HCT116 (cell line): ENCODE measurements around the gene GCK. TPM values are rescaled to one million over a fixed set of nuclear protein-coding genes. Genes with fewer than 3 reads are reported as not detected.

Experiments
- ATAC-seq: fragments of 200-7000 bp; cut with Tn5 transposase; 2 replicates; pipeline ENCODE4 v1.9.1; 2020; ENCODE audit warnings: mild to moderate bottlenecking, moderate library complexity
- BruUV-seq: library from RNA; stranded (reverse); fragments of 400-500 nt; replicated peaks from 2 replicates; lab custom pipeline; 2021; lab: Mats Ljungman, UMichigan
- CTCF ChIA-PET: fragments of 300-600 bp; sonication (Branson Sonifier 250); formaldehyde crosslinking; loops from one replicate; lab custom pipeline; 2021; ENCODE audit warnings: antibody characterized with exemption; lab: Charles Lee
- POLR2A ChIA-PET: fragments of 300-600, 350-600 bp; sonication (Branson Sonifier 250); formaldehyde crosslinking; loops from one replicate; lab custom pipeline; 2021; ENCODE audit warnings: antibody characterized with exemption; lab: Charles Lee
- RAD21 ChIA-PET, 2 experiments: fragments of 300-600 bp; sonication (Branson Sonifier 250); formaldehyde crosslinking; loops; one replicate each; lab custom pipeline; 2023; ENCODE audit warnings: low total read pairs in 2 of 2; ENCODE audit not compliant: uncharacterized antibody in 2 of 2, unreplicated experiment in 2 of 2, low non-redundant PET in 1 of 2; lab: Charles Lee
- DNase-seq: peaks from one replicate; pipeline ENCODE4 v3.0.0-alpha.2; 2010; ENCODE audit warnings: low read depth, low spot score
- H2AFZ ChIP-seq: fragments of 200-600 bp; shearing (Covaris generic), sonication (generic); 2 replicates; pipeline ENCODE4 v1.6.1; 2017; ENCODE audit warnings: low read depth, mixed run types, mixed read lengths, antibody characterized with exemption, low read length; ENCODE audit not compliant: poor library complexity, severe bottlenecking
- H3K27ac ChIP-seq: 2 replicates; pipeline ENCODE4 v1.5.1; 2012; ENCODE audit warnings: low read depth, low read length
- H3K27me3 ChIP-seq: fragments of 200-600 bp; sonication (generic); 2 replicates; pipeline ENCODE4 v1.6.1; 2016; ENCODE audit warnings: mixed run types, low read length, mixed read lengths; ENCODE audit not compliant: insufficient read depth
- H3K36me3 ChIP-seq, 2 experiments: fragments of 200-500 bp in 1 of 2; fragments of 200-600 bp in 1 of 2; sonication (Bioruptor generic) in 1 of 2; sonication (generic) in 1 of 2; 2 replicates each; pipeline versions ENCODE4 v1.5.1 to v1.6.1; 2014 to 2016; ENCODE audit warnings: low read length in 2 of 2, inconsistent platforms in 1 of 2, mixed read lengths in 1 of 2, mixed run types in 1 of 2; ENCODE audit not compliant: insufficient read depth in 2 of 2, control insufficient read depth in 1 of 2
- H3K4me1 ChIP-seq, 2 experiments: fragments of 200-600 bp in 1 of 2; sonication (generic) in 1 of 2; 2 replicates each; pipeline versions ENCODE4 v1.5.1 to v1.6.1; 2012 to 2017; ENCODE audit warnings: low read length in 2 of 2, inconsistent platforms in 1 of 2, mild to moderate bottlenecking in 1 of 2, mixed read lengths in 1 of 2, mixed run types in 1 of 2, moderate library complexity in 1 of 2; ENCODE audit not compliant: insufficient read depth in 2 of 2, control insufficient read depth in 1 of 2
- H3K4me2 ChIP-seq: fragments of 200-600 bp; sonication (generic); 2 replicates; pipeline ENCODE4 v1.6.1; 2017; ENCODE audit warnings: mixed run types, low read length, mixed read lengths
- H3K4me3 ChIP-seq, 2 experiments: fragments of 200-600 bp in 1 of 2; sonication (generic) in 1 of 2; replicated peaks in 1 of 2; 2 replicates each; pipeline ENCODE4 v1.5.1; 2011 to 2016; ENCODE audit warnings: low read length in 2 of 2, control low read depth in 1 of 2, low read depth in 1 of 2, mild to moderate bottlenecking in 1 of 2, mixed read lengths in 1 of 2, mixed run types in 1 of 2
- H3K79me2 ChIP-seq: fragments of 200-600 bp; sonication (generic); 2 replicates; pipeline ENCODE4 v1.6.1; 2017; ENCODE audit warnings: mild to moderate bottlenecking, mixed run types, low read length, moderate library complexity, mixed read lengths; ENCODE audit not compliant: insufficient read depth
- H3K9ac ChIP-seq: fragments of 200-600 bp; sonication (generic); 2 replicates; pipeline ENCODE4 v1.6.1; 2016; ENCODE audit warnings: low read length, mixed read lengths
- H3K9me2 ChIP-seq: fragments of 200-600 bp; sonication (generic), shearing (Covaris generic); 2 replicates; pipeline ENCODE4 v1.6.1; 2017; ENCODE audit warnings: mixed run types, mild to moderate bottlenecking, moderate library complexity; ENCODE audit not compliant: insufficient read depth
- H3K9me3 ChIP-seq, 2 experiments: fragments of 200-500 bp in 1 of 2; fragments of 200-600 bp in 1 of 2; sonication (Bioruptor generic) in 1 of 2; sonication (generic) in 1 of 2; 2 replicates each; pipeline ENCODE4 v1.6.1; 2014 to 2017; ENCODE audit warnings: low read length in 2 of 2, mixed read lengths in 2 of 2, inconsistent platforms in 1 of 2, low read depth in 1 of 2, mild to moderate bottlenecking in 1 of 2, mixed run types in 1 of 2, moderate library complexity in 1 of 2; ENCODE audit not compliant: control insufficient read depth in 1 of 2, insufficient read depth in 1 of 2
- H4K20me1 ChIP-seq: fragments of 200-600 bp; sonication (generic), shearing (Covaris generic); 2 replicates; pipeline ENCODE4 v1.6.1; 2017; ENCODE audit warnings: mixed run types, mild to moderate bottlenecking, moderate library complexity; ENCODE audit not compliant: insufficient read depth
- CBX3 ChIP-seq: IDR thresholded peaks from 2 replicates; pipeline ENCODE4 v1.6.1; 2012; ENCODE audit warnings: low read depth
- CEBPB ChIP-seq: IDR thresholded peaks from 2 replicates; pipeline ENCODE4 v1.6.1; 2012; ENCODE audit warnings: low read depth
- EGR1 ChIP-seq: IDR thresholded peaks from 2 replicates; pipeline ENCODE4 v1.6.1; 2012; ENCODE audit warnings: low read depth
- EZH2 ChIP-seq: fragments of 200-600 bp; sonication (generic); IDR thresholded peaks from 2 replicates; pipeline ENCODE4 v1.6.1; 2017; ENCODE audit warnings: antibody characterized with exemption, mixed run types
- EZH2phosphoT487 ChIP-seq: fragments of 200-600 bp; IDR thresholded peaks from 2 replicates; pipeline ENCODE4 v1.6.1; 2018; ENCODE audit warnings: antibody characterized with exemption, borderline replicate concordance
- JUND ChIP-seq: IDR thresholded peaks from 2 replicates; pipeline ENCODE4 v1.6.1; 2012
- POLR2A ChIP-seq: IDR thresholded peaks from 2 replicates; pipeline ENCODE4 v1.7.0; 2011; ENCODE audit warnings: borderline replicate concordance; ENCODE audit not compliant: insufficient read depth, insufficient read length; ENCODE audit errors: extremely low read depth
- POLR2AphosphoS5 ChIP-seq: IDR thresholded peaks from 2 replicates; pipeline ENCODE4 v1.6.1; 2011; ENCODE audit warnings: mild to moderate bottlenecking, low read depth, low read length, moderate library complexity
- RAD21 ChIP-seq: IDR thresholded peaks from 2 replicates; pipeline ENCODE4 v1.6.1; 2012; ENCODE audit warnings: low read depth, mild to moderate bottlenecking
- SIN3A ChIP-seq: IDR thresholded peaks from 2 replicates; pipeline ENCODE4 v1.6.1; 2012; ENCODE audit warnings: low read depth
- SP1 ChIP-seq: IDR thresholded peaks from 2 replicates; pipeline ENCODE4 v1.6.1; 2012; ENCODE audit warnings: low read depth
- SRF ChIP-seq: IDR thresholded peaks from 2 replicates; pipeline ENCODE4 v1.6.1; 2012; ENCODE audit warnings: low read depth
- TCF7L2 ChIP-seq: IDR thresholded peaks from 2 replicates; pipeline ENCODE4 v1.7.0; 2011; ENCODE audit warnings: borderline replicate concordance, inconsistent platforms; ENCODE audit not compliant: insufficient read depth, insufficient read length; ENCODE audit errors: extremely low read depth
- YY1 ChIP-seq: IDR thresholded peaks from 2 replicates; pipeline ENCODE4 v1.6.1; 2011; ENCODE audit warnings: low read length, low read depth, moderate library complexity, mild to moderate bottlenecking; ENCODE audit not compliant: insufficient replicate concordance; ENCODE audit errors: extremely low read depth
- ZFX ChIP-seq: fragments of 450-650 bp; IDR thresholded peaks from 2 replicates; pipeline ENCODE4 v1.6.1; 2017
- ZNF274 ChIP-seq: fragments of 200-500 bp; sonication (Bioruptor generic); IDR thresholded peaks from 2 replicates; pipeline ENCODE4 v1.6.1; 2014; ENCODE audit warnings: mild to moderate bottlenecking, low read depth, low read length, inconsistent platforms
- intact Hi-C: fragments of 100-400 bp; cut with micrococcal nuclease; formaldehyde crosslinking; loops from 2 replicates; pipeline ENCODE4 v1.10.0; 2022
- total RNA-seq: library from RNA; stranded (reverse); gene quantifications from one replicate; pipeline ENCODE4 v1.2.1, GENCODE V29; 2021; ENCODE audit not compliant: unreplicated experiment
- TF ChIP-seq, protein P1 (sequence below): IDR thresholded peaks from 2 replicates; pipeline ENCODE4 v1.6.1; 2012
- TF ChIP-seq, protein P2 (sequence below): IDR thresholded peaks from 2 replicates; pipeline ENCODE4 v1.6.1; 2012
- TF ChIP-seq, protein P3 (sequence below): IDR thresholded peaks from 2 replicates; pipeline ENCODE4 v1.6.1; 2011; ENCODE audit warnings: mild to moderate bottlenecking, low read length, moderate library complexity; ENCODE audit not compliant: insufficient replicate concordance; ENCODE audit errors: extremely low read depth
- TF ChIP-seq, protein P4 (sequence below): IDR thresholded peaks from 2 replicates; pipeline ENCODE4 v1.6.1; 2012; ENCODE audit warnings: low read depth

The GCK gene
- total RNA-seq, 1 experiment from 2014 or later, result 0.34 TPM

DNA sequence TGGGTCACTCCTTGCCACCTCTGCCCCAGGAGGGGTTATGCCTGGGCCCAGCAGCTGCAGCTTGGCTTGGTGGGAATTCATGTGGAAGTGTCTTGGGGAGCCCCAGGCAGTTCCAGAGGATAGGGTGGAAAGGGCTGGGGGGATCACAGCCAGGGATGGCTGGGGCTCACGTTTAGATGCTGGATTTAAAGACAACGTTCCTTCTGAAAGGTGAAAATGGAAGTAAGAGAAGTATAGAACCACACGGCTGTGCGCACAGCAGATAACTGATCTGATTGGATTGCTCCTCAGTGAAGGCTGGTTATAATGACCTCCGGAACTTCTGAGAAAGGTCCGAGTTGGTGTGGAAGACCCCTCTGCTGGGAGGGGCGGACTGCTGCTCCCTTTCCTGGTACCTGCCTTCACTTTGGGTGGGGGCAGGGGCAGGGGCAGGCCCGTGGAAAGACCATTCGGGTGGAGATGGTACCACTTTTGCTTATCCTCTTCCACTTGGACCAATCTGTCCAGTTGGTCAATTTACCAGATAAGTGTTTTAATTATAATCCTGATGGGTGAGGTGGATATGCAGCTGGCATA lies 40.2 kb downstream of the GCK start:
- TF ChIP-seq EGR1, result no peak
- TF ChIP-seq, protein P1, sequence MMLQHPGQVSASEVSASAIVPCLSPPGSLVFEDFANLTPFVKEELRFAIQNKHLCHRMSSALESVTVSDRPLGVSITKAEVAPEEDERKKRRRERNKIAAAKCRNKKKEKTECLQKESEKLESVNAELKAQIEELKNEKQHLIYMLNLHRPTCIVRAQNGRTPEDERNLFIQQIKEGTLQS, result no peak
- TF ChIP-seq EZH2phosphoT487, result no peak
- no peak for TF ChIP-seq SRF
- no peak for TF ChIP-seq RAD21
- no peak for TF ChIP-seq SIN3A
- TF ChIP-seq, protein P2, sequence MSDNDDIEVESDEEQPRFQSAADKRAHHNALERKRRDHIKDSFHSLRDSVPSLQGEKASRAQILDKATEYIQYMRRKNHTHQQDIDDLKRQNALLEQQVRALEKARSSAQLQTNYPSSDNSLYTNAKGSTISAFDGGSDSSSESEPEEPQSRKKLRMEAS, result no peak
- TF ChIP-seq POLR2A, result no peak
- no peak for TF ChIP-seq CEBPB
- no peak for TF ChIP-seq ZNF274
- TF ChIP-seq POLR2AphosphoS5, result no peak
- no peak for TF ChIP-seq JUND
- TF ChIP-seq YY1, result no peak
- TF ChIP-seq EZH2, result no peak
- no peak for TF ChIP-seq SP1
- TF ChIP-seq CBX3, result no peak
- TF ChIP-seq, protein P3, sequence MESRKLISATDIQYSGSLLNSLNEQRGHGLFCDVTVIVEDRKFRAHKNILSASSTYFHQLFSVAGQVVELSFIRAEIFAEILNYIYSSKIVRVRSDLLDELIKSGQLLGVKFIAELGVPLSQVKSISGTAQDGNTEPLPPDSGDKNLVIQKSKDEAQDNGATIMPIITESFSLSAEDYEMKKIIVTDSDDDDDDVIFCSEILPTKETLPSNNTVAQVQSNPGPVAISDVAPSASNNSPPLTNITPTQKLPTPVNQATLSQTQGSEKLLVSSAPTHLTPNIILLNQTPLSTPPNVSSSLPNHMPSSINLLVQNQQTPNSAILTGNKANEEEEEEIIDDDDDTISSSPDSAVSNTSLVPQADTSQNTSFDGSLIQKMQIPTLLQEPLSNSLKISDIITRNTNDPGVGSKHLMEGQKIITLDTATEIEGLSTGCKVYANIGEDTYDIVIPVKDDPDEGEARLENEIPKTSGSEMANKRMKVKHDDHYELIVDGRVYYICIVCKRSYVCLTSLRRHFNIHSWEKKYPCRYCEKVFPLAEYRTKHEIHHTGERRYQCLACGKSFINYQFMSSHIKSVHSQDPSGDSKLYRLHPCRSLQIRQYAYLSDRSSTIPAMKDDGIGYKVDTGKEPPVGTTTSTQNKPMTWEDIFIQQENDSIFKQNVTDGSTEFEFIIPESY, result no peak
- no peak for TF ChIP-seq ZFX
- TF ChIP-seq, protein P4, sequence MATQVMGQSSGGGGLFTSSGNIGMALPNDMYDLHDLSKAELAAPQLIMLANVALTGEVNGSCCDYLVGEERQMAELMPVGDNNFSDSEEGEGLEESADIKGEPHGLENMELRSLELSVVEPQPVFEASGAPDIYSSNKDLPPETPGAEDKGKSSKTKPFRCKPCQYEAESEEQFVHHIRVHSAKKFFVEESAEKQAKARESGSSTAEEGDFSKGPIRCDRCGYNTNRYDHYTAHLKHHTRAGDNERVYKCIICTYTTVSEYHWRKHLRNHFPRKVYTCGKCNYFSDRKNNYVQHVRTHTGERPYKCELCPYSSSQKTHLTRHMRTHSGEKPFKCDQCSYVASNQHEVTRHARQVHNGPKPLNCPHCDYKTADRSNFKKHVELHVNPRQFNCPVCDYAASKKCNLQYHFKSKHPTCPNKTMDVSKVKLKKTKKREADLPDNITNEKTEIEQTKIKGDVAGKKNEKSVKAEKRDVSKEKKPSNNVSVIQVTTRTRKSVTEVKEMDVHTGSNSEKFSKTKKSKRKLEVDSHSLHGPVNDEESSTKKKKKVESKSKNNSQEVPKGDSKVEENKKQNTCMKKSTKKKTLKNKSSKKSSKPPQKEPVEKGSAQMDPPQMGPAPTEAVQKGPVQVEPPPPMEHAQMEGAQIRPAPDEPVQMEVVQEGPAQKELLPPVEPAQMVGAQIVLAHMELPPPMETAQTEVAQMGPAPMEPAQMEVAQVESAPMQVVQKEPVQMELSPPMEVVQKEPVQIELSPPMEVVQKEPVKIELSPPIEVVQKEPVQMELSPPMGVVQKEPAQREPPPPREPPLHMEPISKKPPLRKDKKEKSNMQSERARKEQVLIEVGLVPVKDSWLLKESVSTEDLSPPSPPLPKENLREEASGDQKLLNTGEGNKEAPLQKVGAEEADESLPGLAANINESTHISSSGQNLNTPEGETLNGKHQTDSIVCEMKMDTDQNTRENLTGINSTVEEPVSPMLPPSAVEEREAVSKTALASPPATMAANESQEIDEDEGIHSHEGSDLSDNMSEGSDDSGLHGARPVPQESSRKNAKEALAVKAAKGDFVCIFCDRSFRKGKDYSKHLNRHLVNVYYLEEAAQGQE, result no peak
- TF ChIP-seq TCF7L2, result no peak
- no peaks in the 10 kb centered on the region for H3K27me3 ChIP-seq
- ChIA-PET POLR2A (no interaction called here), RAD21 (no interaction called here), CTCF (no interaction called here)
- no peaks in the 10 kb centered on the region for H3K9me3 ChIP-seq
- H2AFZ ChIP-seq, result no peak overlapping the region
- H4K20me1 ChIP-seq, result no peaks in the 10 kb centered on the region
- no peaks in the 10 kb centered on the region for H3K36me3 ChIP-seq
- H3K9ac ChIP-seq, result no peak overlapping the region
- intact Hi-C loops, result loop anchor here (5.0 kb wide), 1 partner anchor 33 kb away; no protein-coding TSS in a partner anchor
- DNase-seq, result no peak
- H3K27ac ChIP-seq, result no peak overlapping the region
- no TSS peak for BruUV-seq
- ATAC-seq, result no peak
- H3K4me1 ChIP-seq, result peaks cover 0 to 9% of the 10 kb centered on the region in 2 experiments; a peak in 2 of 4 replicates
- no peaks in the 10 kb centered on the region for H3K9me2 ChIP-seq
- H3K4me2 ChIP-seq, result no peak overlapping the region
- H3K79me2 ChIP-seq, result no peaks in the 10 kb centered on the region
- no peak overlapping the region for H3K4me3 ChIP-seq
